GM19372 (cell line): ENCODE data around the gene TCF7L1.

Source experiments
- ATAC-seq: cut with Tn5 transposase; IDR thresholded peaks from one replicate; pipeline ENCODE4 v1.9.1; 2021; ENCODE audit warnings: mild to moderate bottlenecking, low read depth, moderate library complexity; ENCODE audit not compliant: unreplicated experiment

TCF7L1 gene

DNA sequence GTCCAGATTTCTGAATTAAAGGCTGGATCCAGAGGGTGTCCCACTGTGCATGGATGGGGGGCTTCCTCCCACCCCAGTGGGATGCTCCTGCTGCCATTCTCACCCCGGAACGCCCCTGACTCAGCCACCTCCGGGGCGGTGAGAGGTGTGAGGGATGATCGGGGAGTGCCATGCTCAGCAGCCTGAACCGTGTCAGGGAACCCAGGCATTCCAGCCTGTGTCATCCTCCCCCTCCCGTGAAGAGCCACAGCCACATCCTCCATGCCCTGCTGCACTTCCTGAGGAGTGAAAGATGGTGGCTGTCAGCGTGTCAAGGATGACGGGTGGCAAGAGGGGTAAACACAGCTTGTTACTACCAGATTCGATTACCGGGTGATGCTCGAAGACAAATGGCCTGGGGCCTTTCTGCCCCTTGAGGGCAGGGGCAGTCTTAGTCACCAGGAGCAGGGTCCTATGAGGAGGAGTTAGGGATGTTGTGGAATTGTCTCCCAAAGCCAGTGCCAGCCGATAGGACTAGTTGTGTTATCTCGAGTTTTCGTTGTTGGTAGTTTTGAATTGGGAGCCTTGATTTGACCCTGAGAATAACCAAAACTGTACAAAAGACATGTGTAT is 80.8 kb downstream of the TCF7L1 start:
- ATAC-seq = no peak

- no peak for ATAC-seq
These were observed 81.9 kb downstream of the TCF7L1 start for GRCh38 chr2:85215081-85215447.

DNA sequence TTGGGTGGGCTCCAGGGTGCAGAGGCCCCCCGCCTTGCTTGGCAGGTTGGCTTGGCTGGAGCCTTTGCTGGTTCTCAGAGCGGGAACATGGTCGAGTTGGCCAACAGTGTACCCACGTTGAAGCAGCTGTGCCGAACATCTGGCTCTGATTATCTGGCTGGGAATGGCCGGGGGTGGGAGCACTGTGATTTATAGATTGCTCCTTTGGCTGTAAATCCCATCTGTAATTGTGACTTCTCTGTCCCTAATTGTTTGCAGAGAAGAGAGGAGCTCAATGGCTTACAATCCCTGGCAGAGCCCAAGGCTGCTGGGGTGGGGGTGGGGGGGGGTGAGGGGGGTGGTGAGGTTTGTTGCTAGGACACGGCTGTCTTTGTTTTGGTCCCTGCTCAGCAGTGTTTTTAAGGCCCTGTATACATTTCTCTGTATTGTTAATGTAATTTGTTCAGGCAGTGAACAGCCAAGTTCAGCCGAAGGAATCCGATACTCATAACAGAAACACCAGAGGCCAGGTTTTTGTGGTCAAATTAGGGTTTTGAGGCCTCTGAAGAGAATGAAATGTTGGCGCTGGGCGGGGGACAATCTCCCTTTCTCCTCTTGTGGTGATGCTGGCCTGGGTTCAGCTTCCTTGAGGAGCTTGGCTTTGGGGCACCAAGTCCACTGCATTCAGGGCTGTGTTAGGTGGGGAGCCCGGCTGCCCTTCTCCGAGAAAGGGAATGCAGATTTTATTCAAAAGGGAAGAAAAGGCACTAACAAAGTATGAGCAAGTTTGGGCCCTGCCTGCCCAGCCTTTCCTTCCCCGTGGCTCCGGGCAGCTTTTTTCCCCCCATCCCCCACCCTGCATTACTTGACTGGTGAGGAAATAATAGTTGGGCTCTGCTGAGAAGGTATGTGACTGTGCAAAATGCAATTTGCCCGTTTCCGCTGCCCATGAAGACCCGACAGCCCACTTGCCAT is 82.5 kb downstream of the TCF7L1 start:
- no peak for ATAC-seq

- ATAC-seq = no peak
These were observed 83.7 kb downstream of the TCF7L1 start for GRCh38 chr2:85216927-85217326.

DNA sequence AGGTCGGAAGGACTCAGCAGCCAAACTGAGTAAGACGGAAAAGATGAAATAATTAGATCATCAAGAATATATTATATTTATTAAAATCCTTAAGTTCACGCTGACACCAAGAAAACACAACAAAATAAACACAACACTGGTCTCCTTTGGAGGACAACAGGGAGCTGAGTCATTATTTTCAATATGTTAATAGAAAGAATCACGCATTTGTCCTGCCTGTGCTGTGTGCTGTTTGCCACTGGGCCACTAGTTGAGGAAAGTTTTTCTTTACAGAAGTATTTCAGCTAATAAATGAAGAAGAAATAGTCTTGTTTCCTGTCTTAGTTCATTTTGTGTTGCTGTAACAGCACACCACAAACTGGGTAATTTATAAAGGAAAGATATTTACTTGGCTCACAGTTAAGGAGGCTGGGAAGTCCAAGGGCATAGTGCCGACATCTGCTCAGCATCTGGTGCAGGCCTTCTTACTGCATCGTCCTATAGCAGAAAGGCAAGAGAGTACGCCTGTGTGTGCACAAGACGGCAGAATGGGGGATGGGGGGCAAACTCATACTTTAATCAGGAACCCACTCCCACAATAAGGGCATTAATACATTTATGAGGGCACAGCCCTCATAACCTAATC is 88.0 kb downstream of the TCF7L1 start:
- ATAC-seq = no peak

- no peak for ATAC-seq
These were observed 89.6 kb downstream of the TCF7L1 start for GRCh38 chr2:85222792-85223191.

GRCh38 chr2:85226783-85227182 is 93.6 kb downstream of the TCF7L1 start:
- ATAC-seq = no peak

DNA sequence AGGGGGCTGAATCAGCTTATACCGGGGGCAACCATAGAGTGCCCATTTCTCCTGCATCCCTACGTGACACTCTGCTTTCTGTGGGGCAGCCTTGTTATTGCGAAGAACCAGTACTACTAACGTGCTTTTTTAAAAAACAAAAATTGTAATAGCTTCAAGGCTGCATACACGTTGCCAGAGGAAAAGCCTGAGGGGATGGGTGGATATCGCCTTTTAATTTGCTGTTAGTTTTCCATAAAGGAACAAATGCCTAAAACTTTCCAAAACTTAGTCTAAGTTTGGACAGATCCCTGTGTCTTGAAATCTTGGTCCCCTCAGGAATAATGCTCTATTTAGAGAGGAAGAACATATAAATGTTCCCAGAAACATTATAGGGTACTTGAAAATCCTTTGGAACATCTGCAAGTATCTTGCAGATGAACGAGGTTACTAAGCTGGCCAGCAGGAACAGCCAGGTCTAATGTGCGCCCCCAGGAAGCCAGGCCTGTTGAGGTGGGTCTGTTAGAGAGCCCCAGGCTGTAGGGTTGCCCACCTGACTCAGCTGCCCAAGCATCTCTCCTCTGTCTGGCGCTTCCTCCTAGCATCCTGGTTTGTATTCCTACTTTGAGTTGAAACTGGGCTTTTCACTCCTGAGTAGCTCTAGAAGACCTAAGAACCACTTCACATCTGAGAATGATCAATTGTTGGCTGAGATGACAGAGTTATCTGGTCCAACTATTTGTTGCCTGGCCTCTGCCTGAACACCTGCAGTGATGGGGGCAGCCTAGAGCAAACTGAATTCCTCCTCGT is 97.7 kb downstream of the TCF7L1 start:
- no peak for ATAC-seq

- no peak for ATAC-seq
These were observed 98.2 kb downstream of the TCF7L1 start for GRCh38 chr2:85231468-85231805.

GRCh38 chr2:85231952-85232351 is 98.8 kb downstream of the TCF7L1 start:
- ATAC-seq = no peak

DNA sequence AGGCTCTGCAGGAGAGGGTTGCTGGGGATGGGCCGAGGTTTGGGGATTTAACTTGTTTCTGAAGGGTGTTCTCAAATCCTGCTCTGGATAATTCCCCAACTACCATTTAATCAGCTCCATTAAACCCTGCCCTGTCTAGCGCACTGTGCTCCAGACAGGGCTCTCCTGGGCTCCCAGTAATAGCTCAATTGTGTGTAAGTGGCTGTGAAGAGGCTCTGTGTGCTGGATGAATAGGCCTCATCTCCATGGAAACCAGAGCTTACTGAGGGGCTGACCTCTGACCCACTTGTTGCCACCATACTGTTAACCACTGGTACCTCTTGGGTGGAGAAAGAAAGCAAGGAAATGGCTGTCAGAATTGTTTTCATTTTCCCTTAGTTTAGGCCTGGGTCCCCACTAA is 101.7 kb downstream of the TCF7L1 start:
- no peak for ATAC-seq

- no peak for ATAC-seq
These were observed 102.1 kb downstream of the TCF7L1 start for GRCh38 chr2:85235281-85235680.

DNA sequence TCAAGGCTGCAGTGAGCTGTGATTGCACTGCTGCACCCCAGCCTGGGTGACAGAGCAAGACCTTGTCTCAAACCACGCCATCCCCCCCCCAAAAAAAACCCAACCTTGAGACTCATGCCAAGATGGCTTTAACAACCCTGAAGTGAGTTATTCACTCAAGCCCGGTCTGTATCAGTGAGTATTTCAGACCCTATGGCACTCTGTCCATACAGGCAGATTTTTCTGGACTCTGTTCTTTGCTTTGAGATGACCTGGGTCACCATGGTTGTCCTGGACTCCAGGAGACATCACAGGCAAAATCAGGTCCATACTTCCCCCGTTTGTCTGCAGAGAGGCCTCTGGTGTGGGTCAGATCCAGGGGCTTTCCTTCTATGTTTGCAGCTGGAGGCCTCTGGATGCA is 102.9 kb downstream of the TCF7L1 start:
- no peak for ATAC-seq

- no peak for ATAC-seq
These were observed 104.8 kb downstream of the TCF7L1 start for GRCh38 chr2:85237849-85238565.

- no peak for ATAC-seq
These were observed 105.4 kb downstream of the TCF7L1 start for GRCh38 chr2:85238607-85239006.

- no peak for ATAC-seq
These were observed 105.9 kb downstream of the TCF7L1 start for GRCh38 chr2:85239102-85239501.

DNA sequence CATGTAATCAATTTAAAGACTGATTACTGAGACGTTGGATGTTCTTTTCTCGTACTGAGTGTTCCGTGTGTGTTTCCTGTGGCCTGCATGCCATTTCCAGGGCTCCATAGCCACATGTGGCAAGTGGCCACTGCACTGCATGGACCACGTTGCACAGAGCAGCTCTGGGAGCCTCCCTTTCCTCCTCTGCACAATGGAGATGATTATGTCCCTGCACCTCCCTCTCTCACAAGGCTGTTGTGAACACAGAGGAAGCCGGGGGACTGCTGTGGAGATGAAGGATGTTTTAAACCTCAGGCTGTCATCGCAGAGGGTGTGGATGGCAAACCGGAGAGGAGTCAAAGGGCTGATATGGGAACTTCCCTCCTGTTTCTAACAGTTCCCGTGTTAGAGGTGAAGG is 106.9 kb downstream of the TCF7L1 start:
- ATAC-seq = no peak

GRCh38 chr2:85242321-85242720 is 109.1 kb downstream of the TCF7L1 start:
- ATAC-seq = no peak

DNA sequence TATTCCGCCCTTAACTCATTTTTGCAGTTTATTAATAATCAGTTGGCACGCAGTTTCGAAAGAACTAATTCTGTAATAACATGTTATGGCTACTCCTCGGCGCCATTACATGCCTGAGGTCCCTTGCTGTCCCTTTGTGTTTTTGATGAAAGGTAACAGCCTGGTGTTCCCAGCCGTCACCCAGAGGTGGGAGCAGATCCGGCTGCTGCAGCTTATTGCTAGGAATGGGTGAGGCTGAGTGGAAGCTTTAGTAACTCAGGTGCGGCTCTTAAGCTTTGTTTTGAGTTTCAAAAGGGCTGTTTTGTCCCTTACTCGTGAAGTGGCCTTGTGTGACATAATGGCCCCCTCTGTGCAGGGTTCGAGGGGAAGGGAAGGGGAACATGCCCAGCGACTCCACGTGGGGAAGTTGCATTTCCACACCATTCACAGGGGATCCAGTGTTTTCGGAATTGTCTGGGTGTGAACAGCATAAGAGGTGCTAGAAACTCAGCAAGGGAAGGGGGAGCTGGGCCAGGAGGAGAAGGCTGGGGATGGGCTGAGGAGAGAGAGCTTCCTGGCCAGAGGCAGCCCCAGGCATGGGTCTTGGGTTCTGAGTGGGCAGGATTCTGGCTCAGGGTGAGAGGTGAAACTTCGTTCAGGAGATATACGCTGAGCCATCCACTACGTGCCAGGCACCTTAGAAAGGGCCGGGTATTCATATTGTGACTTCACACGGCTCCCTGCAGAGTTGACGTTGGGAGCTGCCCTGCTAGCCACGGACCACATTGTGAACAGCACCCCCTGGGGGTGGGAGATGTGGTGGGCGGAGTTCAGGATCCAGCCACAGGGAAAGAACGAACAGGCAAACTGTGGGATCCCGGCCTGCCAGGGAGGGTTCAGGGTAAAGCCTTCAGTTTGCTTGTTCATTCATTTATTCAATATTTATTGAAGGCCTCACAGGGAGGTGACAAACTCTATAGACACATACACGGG is 110.2 kb downstream of the TCF7L1 start:
- ATAC-seq = no peak
